ENCODE measurements around the gene NARF. TPM values are rescaled to one million over a fixed set of nuclear protein-coding genes. Genes with fewer than 3 reads are reported as not detected.
"Not testable (repeated sequence)": the region's sequence is repeated elsewhere in the genome, so short reads cannot be mapped to it uniquely, and the experiment has no call there.

Gene NARF
- polyA plus RNA-seq, 5 donors = 91.2 to 122 (median 108) TPM

GRCh38 chr17:82444941-82445521 lies 13.5 kb upstream of the NARF start:
- DNase-seq = no peak

DNA sequence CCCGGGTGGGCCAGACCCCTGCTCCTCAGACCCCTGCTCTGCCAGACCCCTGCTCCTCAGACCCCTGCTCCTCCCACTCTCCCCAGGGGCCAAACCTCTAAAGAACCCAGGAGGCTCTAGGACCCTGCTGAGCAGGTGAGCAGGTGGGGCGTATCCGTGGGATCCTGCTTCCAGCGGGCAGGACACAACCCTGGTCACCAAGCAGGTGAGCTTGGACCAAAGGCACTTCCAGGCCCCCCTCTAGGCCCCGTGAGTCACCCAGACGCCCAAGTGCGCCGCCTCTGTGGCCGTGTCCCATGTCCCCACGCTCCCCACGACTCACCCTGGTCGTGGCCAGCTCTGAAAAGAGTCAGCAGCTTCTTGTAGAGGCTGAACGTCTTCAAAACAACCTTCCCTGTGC lies 13.0 kb upstream of the NARF start:
- no peak for DNase-seq

GRCh38 chr17:82446124-82446523 lies 12.4 kb upstream of the NARF start:
- no peak for DNase-seq

DNA sequence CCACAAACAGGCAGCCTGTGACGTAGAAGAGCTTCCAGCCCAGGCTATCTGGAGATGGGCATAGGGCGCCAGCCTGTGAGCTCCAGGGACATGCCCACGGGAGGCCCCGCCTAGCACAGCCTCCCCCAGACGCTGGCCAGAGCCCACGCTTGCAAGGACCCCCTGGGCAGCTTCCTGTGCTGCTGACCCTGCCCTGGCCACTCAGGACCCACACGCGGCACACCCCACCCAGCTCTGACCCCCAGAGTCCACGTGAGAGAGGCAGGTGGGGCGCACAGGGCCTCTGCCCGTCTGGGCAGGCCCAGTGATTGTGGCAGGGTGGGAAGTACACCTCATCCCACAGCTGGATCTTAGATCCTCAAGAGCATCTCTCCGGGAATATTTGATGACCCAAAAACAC lies 11.9 kb upstream of the NARF start:
- no peak for DNase-seq

DNA sequence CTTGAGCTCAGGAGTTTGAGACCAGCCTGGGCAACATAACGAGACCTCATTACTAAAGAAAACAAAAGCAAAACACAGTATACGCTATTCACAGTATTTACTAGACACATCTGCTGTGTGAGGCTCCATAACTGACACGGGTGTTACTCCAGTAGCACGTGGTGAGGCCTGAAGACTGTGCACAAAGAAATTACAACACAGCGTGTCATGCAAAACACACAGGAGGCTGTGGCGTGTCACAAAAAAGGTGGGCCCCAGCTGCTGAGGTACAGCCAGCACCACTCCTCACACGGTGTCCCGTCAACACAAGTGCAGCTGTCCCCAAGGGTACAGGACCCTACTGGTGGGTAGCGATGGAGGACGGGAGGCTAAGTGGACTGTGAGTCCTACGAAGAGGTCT lies 10.7 kb upstream of the NARF start:
- no peak for DNase-seq

DNA sequence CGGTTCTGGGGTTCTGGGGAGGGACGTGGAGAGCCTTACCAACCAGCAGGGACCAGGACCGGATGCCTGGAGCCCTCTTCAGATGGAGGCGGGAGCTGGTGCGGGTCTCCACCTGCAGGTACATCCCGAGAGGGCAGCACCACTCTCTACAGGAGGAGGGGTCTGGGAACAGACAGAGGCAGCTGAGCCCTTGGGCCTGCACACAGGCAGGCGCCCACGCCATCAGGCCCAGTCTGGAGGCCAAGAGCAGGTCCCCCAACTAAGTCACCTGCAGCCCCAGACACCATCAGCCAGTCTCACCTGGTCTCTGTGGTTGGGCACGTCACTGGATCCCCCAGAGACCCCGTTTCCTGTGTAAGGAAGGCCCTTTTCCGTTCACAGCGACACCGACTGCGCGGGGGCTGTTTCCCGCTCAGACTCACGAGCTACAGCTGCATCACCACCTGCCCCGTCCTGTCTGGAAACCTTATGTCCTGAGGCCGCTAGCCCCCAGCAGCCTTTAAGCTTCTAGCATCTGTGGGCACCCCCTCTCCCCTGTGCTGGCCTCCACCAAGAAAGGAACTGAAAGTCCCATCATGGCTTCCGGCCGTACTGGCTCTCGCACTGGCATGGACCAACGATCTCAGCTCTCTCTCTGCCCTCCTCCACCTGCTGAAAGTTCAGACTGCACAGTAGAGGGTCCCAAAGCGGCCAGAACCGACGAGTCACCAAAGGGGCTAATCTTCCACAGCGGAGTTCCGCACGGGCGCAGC lies 9.2 kb upstream of the NARF start:
- DNase-seq = no peak

GRCh38 chr17:82449883-82450356 lies 8.6 kb upstream of the NARF start:
- DNase-seq = no peak

GRCh38 chr17:82450357-82451106 lies 8.0 kb upstream of the NARF start, which contains the start of gene CYBC1:
TSS of gene CYBC1 (minus strand) at chr17:82450752. CDS start at chr17:82449254, 1,498 bp downstream.
- peak; percentile 90 to 92 for DNase-seq

- no peak for DNase-seq
Measured at GRCh38 chr17:82452162-82452561, 6.4 kb upstream of the NARF start.

DNA sequence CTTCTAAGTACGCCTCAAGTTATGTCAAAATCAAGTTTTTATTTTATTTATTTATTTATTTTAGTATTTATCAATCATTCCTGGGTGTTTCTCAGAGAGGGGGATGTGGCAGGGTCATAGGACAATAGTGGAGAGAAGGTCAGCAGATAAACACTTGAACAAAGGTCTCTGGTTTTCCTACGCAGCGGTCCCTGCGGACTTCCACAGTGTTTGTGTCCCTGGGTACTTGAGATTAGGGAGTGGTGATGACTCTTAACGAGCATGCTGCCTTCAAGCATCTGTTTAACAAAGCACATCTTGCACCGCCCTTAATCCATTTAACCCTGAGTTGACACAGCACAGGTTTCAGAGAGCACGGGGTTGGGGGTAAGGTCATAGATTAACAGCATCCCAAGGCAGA lies 5.4 kb upstream of the NARF start:
- not testable (repeated sequence) for DNase-seq

DNA sequence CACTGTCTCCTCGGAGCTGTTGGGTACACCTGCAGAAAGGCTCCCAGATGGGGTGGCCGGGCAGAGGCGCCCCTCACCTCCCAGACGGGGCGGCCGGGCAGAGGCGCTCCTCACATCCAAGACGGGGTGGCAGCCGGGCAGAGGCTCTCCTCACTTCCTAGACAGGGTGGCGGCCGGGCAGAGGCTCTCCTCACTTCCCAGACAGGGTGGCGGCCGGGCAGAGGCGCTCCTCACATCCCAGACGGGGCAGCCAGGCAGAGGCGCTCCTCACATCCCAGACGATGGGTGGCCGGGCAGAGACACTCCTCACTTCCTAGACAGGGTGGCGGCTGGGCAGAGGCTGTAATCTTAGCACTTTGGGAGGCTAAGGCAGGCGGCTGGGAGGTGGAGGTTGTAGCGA lies 4.8 kb upstream of the NARF start:
- DNase-seq = not testable (repeated sequence)

DNA sequence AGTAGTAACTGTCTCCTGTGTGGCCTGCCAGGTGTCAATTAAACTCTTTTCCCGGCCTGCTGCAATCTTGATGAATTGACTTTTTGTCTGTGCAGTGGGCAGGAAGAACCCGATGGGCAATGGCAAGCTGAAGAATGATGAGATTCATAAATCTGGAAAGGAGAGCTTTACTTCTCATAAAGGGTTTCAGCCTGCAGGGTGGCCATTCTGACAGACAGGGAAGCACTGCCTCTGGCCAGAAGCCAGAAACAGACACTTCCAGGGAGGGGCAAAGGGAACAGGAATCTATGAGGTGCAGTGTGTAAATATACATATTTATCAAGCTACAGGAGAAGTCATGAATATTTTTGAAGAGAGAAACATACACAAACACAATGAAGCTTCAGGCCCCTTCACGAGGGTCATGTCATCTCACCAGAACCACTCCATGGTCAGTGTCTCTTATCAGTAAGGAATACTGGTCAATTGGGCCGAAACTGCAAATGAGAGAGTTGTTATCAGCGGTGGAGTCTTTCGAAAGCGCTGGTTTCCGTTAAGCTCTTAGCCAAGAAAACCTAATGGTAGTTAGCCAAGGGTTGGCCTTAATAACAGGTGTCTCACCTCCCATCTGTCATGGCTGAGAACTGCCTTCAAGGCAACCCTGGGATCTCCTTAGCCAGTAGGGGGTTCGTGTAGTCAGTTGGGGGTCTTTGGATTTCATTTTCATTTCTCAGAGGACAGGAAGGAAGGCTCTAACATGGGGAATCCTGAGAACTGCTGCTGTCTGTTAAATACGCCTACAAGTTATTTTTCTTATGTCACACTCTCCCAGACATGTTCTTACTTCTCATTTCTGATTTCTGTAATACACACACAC lies 1.2 kb upstream of the NARF start:
- DNase-seq = no peak

- no peak for DNase-seq
Measured at GRCh38 chr17:82457929-82458178, 687 bp upstream of the NARF start.

- DNase-seq = no peak
Measured at GRCh38 chr17:82458885-82459424, 414 bp downstream of the NARF start.

DNA sequence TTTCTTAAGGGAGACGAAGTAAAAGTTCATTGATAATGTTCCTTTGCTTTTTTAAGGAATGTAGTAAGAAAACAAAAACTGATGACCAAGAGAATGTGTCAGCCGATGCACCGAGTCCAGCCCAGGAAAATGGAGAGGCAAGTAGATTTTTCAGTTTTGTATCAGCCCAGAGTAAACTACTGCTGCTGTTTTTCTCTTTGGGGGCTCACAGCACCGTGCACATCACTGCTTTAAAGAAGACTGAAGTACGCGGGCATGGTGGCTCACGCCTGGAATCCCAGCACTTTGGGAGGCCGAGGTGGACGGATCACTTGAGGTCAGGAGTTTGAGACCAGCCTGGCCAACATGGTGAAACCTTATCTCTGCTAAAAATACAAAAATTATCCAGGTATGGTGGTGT lies 1.4 kb downstream of the NARF start:
- DNase-seq = not testable (repeated sequence)

DNA sequence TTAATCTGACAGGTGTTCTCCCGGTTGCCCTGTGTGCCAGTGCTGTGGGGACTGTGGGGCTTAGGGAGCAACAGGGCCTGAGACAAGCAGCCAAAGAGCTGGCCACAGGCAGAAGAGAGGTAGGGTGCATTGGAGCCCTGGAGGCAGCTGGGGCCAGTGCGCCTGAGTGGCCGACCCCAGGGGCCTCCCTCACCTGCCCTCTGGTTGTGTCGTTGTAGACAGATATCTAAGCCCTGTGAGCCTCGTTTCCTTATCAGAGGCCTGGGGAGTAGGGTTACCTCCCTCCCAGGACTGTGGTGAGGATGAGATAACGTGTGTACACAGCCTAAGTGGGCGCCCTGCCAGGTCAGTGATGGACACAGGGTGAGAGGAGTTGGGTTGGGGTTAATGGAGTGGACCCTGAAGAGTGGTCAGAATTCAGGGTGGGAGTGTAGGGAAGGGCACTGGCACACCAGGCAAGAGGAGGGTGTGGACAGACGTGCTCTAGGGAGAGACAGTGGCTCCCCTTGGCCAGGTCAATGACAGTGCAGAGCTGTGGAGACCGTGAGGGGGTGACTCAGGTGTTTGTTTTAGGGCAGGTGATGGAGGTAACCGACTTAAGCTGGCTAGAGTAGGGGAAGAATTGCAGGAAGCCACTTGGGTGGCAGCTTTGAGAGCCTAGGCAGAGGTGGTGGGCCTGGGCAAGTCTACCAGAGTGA lies 3.4 kb downstream of the NARF start:
- DNase-seq = no peak

DNA sequence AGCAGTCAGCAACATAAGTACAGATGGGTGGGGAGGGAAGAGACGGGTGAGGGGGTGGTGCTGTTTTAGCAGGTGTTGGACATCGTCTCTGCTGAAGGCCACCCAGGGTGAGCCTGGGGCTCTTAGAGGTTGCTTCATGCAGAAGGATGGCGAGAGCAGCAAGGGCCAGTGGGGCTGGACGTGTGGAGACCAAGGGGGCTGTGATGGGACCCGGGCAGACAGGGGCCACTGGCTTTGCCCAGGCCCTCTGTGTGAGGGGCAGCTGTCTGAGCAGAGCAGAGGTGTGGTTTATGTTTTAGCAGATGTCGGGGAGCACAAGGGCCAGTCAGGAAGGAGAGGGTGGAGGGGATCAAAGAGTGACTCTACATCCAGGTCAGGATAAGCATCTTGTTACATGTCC lies 4.8 kb downstream of the NARF start:
- no peak for DNase-seq

DNA sequence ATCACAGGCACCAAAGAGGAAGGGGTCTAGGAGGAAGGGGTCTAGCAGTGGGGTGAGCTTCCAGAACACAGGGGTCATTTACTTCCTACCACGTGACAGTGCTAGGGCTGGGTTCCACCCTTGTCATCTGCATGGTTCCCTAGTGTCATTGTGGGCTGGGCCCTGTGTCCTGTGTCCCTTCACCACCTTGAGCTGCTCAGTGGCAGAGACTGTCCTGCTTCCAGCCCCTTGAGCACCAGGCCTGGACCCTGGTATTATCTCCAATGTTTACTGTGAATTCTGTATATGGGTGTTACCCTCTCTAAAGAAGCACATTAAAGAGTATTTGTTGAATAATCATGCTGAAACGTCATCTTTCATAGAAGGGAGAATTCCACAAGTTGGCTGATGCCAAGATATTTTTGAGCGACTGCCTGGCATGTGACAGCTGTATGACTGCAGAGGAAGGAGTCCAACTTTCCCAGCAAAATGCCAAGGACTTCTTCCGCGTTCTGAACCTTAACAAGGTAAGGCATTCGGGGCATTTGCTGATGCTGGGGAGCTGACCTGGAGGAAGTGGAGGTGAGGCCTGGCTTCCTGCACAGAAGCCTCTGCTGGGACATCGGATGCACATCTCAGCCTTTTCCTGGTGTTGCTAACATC lies 5.5 kb downstream of the NARF start:
- DNase-seq = no peak

- DNase-seq = no peak
Measured at GRCh38 chr17:82464567-82464929, 6.0 kb downstream of the NARF start.

GRCh38 chr17:82465023-82465603 lies 6.6 kb downstream of the NARF start:
- DNase-seq = no peak

Measured in right lung (tissue), 5 donors.